Liver (tissue), 9 donors: ENCODE measurements around the gene ARHGEF25. TPM values are rescaled to one million over a fixed set of nuclear protein-coding genes. Genes with fewer than 3 reads are reported as not detected.

ENCODE experiments used
- DNase-seq: peaks from one replicate; pipeline ENCODE4 v3.0.0-alpha.2; 2017; ENCODE audit warnings: low spot score
- H3K27ac ChIP-seq, 2 donors: one replicate each; pipeline ENCODE4 v1.7.0; 2013; ENCODE audit warnings: inconsistent platforms in 2 of 2, low read length in 2 of 2, control low read depth in 1 of 2, low read depth in 1 of 2, mild to moderate bottlenecking in 1 of 2
- H3K27me3 ChIP-seq, 4 donors: one replicate each; pipeline versions ENCODE4 v1.6.1 to v1.7.0; 2013; ENCODE audit warnings: low read length in 3 of 4, inconsistent platforms in 1 of 4, mild to moderate bottlenecking in 1 of 4, moderate library complexity in 1 of 4; ENCODE audit not compliant: control insufficient read depth in 4 of 4, insufficient read depth in 4 of 4
- H3K36me3 ChIP-seq, 4 donors: one replicate each; pipeline versions ENCODE4 v1.6.1 to v1.7.0; 2013; ENCODE audit warnings: low read length in 3 of 4, mild to moderate bottlenecking in 3 of 4, low read depth in 1 of 4, moderate library complexity in 1 of 4; ENCODE audit not compliant: control insufficient read depth in 4 of 4, insufficient read depth in 3 of 4
- H3K4me1 ChIP-seq, 4 donors: one replicate each; pipeline versions ENCODE4 v1.6.1 to v1.7.0; 2013; ENCODE audit warnings: low read length in 3 of 4, mild to moderate bottlenecking in 3 of 4, moderate library complexity in 1 of 4; ENCODE audit not compliant: control insufficient read depth in 4 of 4, insufficient read depth in 4 of 4
- H3K4me3 ChIP-seq, 3 donors: one replicate each; pipeline versions ENCODE4 v1.6.1 to v1.7.0; 2013; ENCODE audit warnings: low read length in 3 of 3, control low read depth in 1 of 3, low read depth in 1 of 3, mild to moderate bottlenecking in 1 of 3
- H3K9ac ChIP-seq, 2 donors: one replicate each; pipeline ENCODE4 v1.7.0; 2013; ENCODE audit warnings: low read length in 2 of 2, mild to moderate bottlenecking in 2 of 2, moderate library complexity in 2 of 2, control low read depth in 1 of 2, low read depth in 1 of 2
- H3K9me3 ChIP-seq, 4 donors: one replicate each; pipeline versions ENCODE4 v1.6.1 to v1.7.0; 2013; ENCODE audit warnings: low read length in 3 of 4; ENCODE audit not compliant: control insufficient read depth in 4 of 4
- ATF3 ChIP-seq: IDR thresholded peaks from 2 replicates; pipeline ENCODE4 v1.6.1; 2016; ENCODE audit warnings: antibody characterized with exemption
- EGR1 ChIP-seq, 2 donors: IDR thresholded peaks; 2 replicates each; pipeline ENCODE4 v1.6.1; 2016 to 2018; ENCODE audit warnings: antibody characterized with exemption in 2 of 2, low read depth in 2 of 2
- FOXA1 ChIP-seq: IDR thresholded peaks from 2 replicates; pipeline ENCODE4 v1.6.1; 2016; ENCODE audit warnings: antibody characterized with exemption
- GABPA ChIP-seq, 2 donors: IDR thresholded peaks in 1 of 2; conservative IDR thresholded peaks in 1 of 2; 2 replicates each; pipeline ENCODE4 v1.6.1; 2016; ENCODE audit warnings: antibody characterized with exemption in 2 of 2, mild to moderate bottlenecking in 1 of 2, moderate library complexity in 1 of 2
- HNF4G ChIP-seq: IDR thresholded peaks from 2 replicates; pipeline ENCODE4 v1.6.1; 2016; ENCODE audit warnings: antibody characterized with exemption
- JUND ChIP-seq, 2 donors: IDR thresholded peaks; 2 replicates each; pipeline ENCODE4 v1.6.1; 2016; ENCODE audit warnings: antibody characterized with exemption in 2 of 2
- NR2F2 ChIP-seq: IDR thresholded peaks from 2 replicates; pipeline ENCODE4 v1.6.1; 2016; ENCODE audit warnings: antibody characterized with exemption
- RAD21 ChIP-seq, 2 donors: IDR thresholded peaks; 2 replicates each; pipeline ENCODE4 v1.6.1; 2016; ENCODE audit warnings: antibody characterized with exemption in 2 of 2, mild to moderate bottlenecking in 2 of 2
- RXRA ChIP-seq, 2 donors: IDR thresholded peaks; 2 replicates each; pipeline ENCODE4 v1.6.1; 2017 to 2018; ENCODE audit warnings: antibody characterized with exemption in 2 of 2, mild to moderate bottlenecking in 1 of 2
- SP1 ChIP-seq: IDR thresholded peaks from 2 replicates; pipeline ENCODE4 v1.6.1; 2018; ENCODE audit warnings: antibody characterized with exemption, mild to moderate bottlenecking
- TAF1 ChIP-seq: conservative IDR thresholded peaks from 2 replicates; pipeline ENCODE4 v1.6.1; 2016; ENCODE audit warnings: antibody characterized with exemption, mild to moderate bottlenecking
- YY1 ChIP-seq: IDR thresholded peaks from 2 replicates; pipeline ENCODE4 v1.6.1; 2016; ENCODE audit warnings: antibody characterized with exemption, mild to moderate bottlenecking
- WGBS: extraction: QIAGEN DNeasy Blood & Tissue Kit; methylation state at CpG from one replicate; pipeline ENCODE4 v1.1.7; 2013; 5-methylcytosine and 5-hydroxymethylcytosine counted together
- polyA plus RNA-seq, 2 donors: library from polyadenylated mRNA; stranded (reverse) in 1 of 2; unstranded in 1 of 2; fragments of 200-250 nt in 1 of 2; fragments of >200 nt in 1 of 2; fragmentation: Nextera tagmentation in 1 of 2; extraction: Ambion mirVana in 1 of 2; gene quantifications; one replicate each; pipeline versions ENCODE4 v1.2.1 to v1.2.3, GENCODE V29; 2013 to 2015
- total RNA-seq, 2 donors: library from RNA; depleted of rRNA; stranded (reverse); fragments of >200 nt; gene quantifications; one replicate each; pipeline ENCODE4 v1.2.3, GENCODE V29; 2014
- TF ChIP-seq, protein P1 (sequence below): IDR thresholded peaks from 2 replicates; pipeline ENCODE4 v1.6.1; 2016; ENCODE audit warnings: antibody characterized with exemption, mild to moderate bottlenecking
- TF ChIP-seq, protein P2 (sequence below): fragments of 150-350 bp; IDR thresholded peaks from 2 replicates; pipeline ENCODE4 v1.5.1; 2017; ENCODE audit warnings: improper control_type of control experiment, low read depth, low read length; ENCODE audit not compliant: missing input control
- TF ChIP-seq, protein P3 (sequence below): IDR thresholded peaks from 2 replicates; pipeline ENCODE4 v1.6.1; 2016; ENCODE audit warnings: antibody characterized with exemption
- TF ChIP-seq, protein P4 (sequence below): IDR thresholded peaks from 2 replicates; pipeline ENCODE4 v1.6.1; 2016; ENCODE audit warnings: antibody characterized with exemption
- donor health status: healthy.
- donor health status: healthy.
- donor health status: healthy.
- donor health status: healthy.
- donor health status: healthy.

The ARHGEF25 gene
- total and polyA plus RNA-seq, 4 donors, result 0.57 to 2.3 (median 1.9) TPM

DNA sequence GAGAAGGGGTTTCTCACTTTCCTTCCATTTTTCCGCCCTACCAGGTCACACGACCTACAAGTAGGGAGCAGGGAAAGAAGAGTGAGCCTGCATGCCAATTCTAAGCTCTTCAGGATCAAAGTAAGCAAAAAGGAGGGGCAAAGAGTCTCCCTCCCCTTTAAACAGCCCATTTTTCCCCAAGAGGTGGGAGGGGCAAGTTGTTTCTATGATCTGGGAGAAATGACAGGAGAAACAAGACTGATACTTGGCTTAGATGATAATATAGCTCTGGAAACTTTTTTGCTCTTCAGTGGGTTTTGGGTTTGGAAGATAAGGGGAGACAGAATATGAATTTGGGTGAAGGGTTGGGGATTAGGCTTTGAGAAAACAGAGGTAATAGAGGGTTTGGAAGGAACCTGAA lies 4.8 kb upstream of the ARHGEF25 start:
- Histone ChIP-seq H3K27me3 (peaks cover 0 to 6% (median 2%) of the 10 kb centered on the region in 4 donors), H3K9ac (no peak overlapping the region), H3K4me3 (no peak overlapping the region), H3K9me3 (no peaks in the 10 kb centered on the region), H3K36me3 (peaks cover 0 to 12% (median 4%) of the 10 kb centered on the region in 4 donors), H3K27ac (no peak overlapping the region), H3K4me1 (peaks cover 0 to 12% (median 8%) of the 10 kb centered on the region in 4 donors)
- no peak for TF ChIP-seq EGR1 (IDR thresholded peaks at IDR 0.05; ENCODE audit: low read depth in 2 of 2)
- no peak for TF ChIP-seq FOXA1
- no peak for TF ChIP-seq ATF3
- no peak for TF ChIP-seq NR2F2
- TF ChIP-seq, protein P1, sequence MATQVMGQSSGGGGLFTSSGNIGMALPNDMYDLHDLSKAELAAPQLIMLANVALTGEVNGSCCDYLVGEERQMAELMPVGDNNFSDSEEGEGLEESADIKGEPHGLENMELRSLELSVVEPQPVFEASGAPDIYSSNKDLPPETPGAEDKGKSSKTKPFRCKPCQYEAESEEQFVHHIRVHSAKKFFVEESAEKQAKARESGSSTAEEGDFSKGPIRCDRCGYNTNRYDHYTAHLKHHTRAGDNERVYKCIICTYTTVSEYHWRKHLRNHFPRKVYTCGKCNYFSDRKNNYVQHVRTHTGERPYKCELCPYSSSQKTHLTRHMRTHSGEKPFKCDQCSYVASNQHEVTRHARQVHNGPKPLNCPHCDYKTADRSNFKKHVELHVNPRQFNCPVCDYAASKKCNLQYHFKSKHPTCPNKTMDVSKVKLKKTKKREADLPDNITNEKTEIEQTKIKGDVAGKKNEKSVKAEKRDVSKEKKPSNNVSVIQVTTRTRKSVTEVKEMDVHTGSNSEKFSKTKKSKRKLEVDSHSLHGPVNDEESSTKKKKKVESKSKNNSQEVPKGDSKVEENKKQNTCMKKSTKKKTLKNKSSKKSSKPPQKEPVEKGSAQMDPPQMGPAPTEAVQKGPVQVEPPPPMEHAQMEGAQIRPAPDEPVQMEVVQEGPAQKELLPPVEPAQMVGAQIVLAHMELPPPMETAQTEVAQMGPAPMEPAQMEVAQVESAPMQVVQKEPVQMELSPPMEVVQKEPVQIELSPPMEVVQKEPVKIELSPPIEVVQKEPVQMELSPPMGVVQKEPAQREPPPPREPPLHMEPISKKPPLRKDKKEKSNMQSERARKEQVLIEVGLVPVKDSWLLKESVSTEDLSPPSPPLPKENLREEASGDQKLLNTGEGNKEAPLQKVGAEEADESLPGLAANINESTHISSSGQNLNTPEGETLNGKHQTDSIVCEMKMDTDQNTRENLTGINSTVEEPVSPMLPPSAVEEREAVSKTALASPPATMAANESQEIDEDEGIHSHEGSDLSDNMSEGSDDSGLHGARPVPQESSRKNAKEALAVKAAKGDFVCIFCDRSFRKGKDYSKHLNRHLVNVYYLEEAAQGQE, result no peak
- TF ChIP-seq JUND (IDR thresholded peaks at IDR 0.05), result no peak
- 70% methylated on average over 2 of the region's 2 CpGs for WGBS
- DNase-seq, result no peak

- Histone ChIP-seq H3K9me3 (no peaks in the 10 kb centered on the region), H3K4me3 (no peak overlapping the region), H3K36me3 (peaks cover 0 to 8% (median 2%) of the 10 kb centered on the region in 4 donors), H3K27me3 (peaks cover 0 to 6% (median 3%) of the 10 kb centered on the region in 4 donors), H3K4me1 (peaks cover 0 to 12% (median 11%) of the 10 kb centered on the region in 4 donors), H3K27ac (no peak overlapping the region), H3K9ac (no peak overlapping the region)
- TF ChIP-seq JUND (IDR thresholded peaks at IDR 0.05) (no peak), GABPA (IDR thresholded peaks at IDR 0.05 in 1 of 2, conservative IDR thresholded peaks at IDR 0.05 in 1 of 2) (no peak), TAF1 (no peak), YY1 (no peak), SP1 (no peak), EGR1 (IDR thresholded peaks at IDR 0.05; ENCODE audit: low read depth in 2 of 2) (no peak), NR2F2 (no peak), FOXA1 (no peak), HNF4G (no peak), ATF3 (no peak), RAD21 (IDR thresholded peaks at IDR 0.05) (no peak), RXRA (IDR thresholded peaks at IDR 0.05) (no peak)
- TF ChIP-seq, protein P1, result no peak
- TF ChIP-seq, protein P2, sequence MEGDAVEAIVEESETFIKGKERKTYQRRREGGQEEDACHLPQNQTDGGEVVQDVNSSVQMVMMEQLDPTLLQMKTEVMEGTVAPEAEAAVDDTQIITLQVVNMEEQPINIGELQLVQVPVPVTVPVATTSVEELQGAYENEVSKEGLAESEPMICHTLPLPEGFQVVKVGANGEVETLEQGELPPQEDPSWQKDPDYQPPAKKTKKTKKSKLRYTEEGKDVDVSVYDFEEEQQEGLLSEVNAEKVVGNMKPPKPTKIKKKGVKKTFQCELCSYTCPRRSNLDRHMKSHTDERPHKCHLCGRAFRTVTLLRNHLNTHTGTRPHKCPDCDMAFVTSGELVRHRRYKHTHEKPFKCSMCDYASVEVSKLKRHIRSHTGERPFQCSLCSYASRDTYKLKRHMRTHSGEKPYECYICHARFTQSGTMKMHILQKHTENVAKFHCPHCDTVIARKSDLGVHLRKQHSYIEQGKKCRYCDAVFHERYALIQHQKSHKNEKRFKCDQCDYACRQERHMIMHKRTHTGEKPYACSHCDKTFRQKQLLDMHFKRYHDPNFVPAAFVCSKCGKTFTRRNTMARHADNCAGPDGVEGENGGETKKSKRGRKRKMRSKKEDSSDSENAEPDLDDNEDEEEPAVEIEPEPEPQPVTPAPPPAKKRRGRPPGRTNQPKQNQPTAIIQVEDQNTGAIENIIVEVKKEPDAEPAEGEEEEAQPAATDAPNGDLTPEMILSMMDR, result no peak
- TF ChIP-seq, protein P3, sequence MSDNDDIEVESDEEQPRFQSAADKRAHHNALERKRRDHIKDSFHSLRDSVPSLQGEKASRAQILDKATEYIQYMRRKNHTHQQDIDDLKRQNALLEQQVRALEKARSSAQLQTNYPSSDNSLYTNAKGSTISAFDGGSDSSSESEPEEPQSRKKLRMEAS, result no peak
- TF ChIP-seq, protein P4, sequence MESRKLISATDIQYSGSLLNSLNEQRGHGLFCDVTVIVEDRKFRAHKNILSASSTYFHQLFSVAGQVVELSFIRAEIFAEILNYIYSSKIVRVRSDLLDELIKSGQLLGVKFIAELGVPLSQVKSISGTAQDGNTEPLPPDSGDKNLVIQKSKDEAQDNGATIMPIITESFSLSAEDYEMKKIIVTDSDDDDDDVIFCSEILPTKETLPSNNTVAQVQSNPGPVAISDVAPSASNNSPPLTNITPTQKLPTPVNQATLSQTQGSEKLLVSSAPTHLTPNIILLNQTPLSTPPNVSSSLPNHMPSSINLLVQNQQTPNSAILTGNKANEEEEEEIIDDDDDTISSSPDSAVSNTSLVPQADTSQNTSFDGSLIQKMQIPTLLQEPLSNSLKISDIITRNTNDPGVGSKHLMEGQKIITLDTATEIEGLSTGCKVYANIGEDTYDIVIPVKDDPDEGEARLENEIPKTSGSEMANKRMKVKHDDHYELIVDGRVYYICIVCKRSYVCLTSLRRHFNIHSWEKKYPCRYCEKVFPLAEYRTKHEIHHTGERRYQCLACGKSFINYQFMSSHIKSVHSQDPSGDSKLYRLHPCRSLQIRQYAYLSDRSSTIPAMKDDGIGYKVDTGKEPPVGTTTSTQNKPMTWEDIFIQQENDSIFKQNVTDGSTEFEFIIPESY, result no peak
- WGBS, result 89% methylated on average over 11 of the region's 11 CpGs
- no peak for DNase-seq
These were observed 4.4 kb upstream of the ARHGEF25 start for GRCh38 chr12:57606821-57607220.
